ENCODE results near the gene ACSS3.
"Not testable (repeated sequence)": the region's sequence is repeated elsewhere in the genome, so short reads cannot be mapped to it uniquely, and the experiment has no call there.

Gene ACSS3

GRCh38 chr12:81094718-81095360 is 17.0 kb downstream of the ACSS3 start:
- DNase-seq, result no peak

GRCh38 chr12:81095501-81096232 is 17.8 kb downstream of the ACSS3 start:
- DNase-seq, result no peak

- DNase-seq, result no peak
These were observed 27.8 kb downstream of the ACSS3 start for GRCh38 chr12:81105687-81106086.

- no peak for DNase-seq
These were observed 36.3 kb downstream of the ACSS3 start for GRCh38 chr12:81114226-81114625.

- not testable (repeated sequence) for DNase-seq
These were observed 41.2 kb downstream of the ACSS3 start for GRCh38 chr12:81119069-81119468.

GRCh38 chr12:81120961-81121360 is 43.1 kb downstream of the ACSS3 start:
- no peak for DNase-seq

GRCh38 chr12:81123611-81124010 is 45.7 kb downstream of the ACSS3 start:
- no peak for DNase-seq

- DNase-seq, result no peak
These were observed 47.8 kb downstream of the ACSS3 start for GRCh38 chr12:81125691-81126090.

GRCh38 chr12:81128930-81129554 is 51.2 kb downstream of the ACSS3 start:
- no peak for DNase-seq

- DNase-seq, result no peak
These were observed 58.6 kb downstream of the ACSS3 start for GRCh38 chr12:81136519-81136918.

- DNase-seq, result no peak
These were observed 59.9 kb downstream of the ACSS3 start for GRCh38 chr12:81137801-81138200.

- no peak for DNase-seq
These were observed 63.3 kb downstream of the ACSS3 start for GRCh38 chr12:81141217-81141616.

GRCh38 chr12:81143057-81143456 is 65.2 kb downstream of the ACSS3 start:
- DNase-seq, result no peak

- DNase-seq, result no peak
These were observed 68.6 kb downstream of the ACSS3 start for GRCh38 chr12:81146228-81147225.

GRCh38 chr12:81147292-81147919 is 69.5 kb downstream of the ACSS3 start:
- DNase-seq, result no peak

- no peak for DNase-seq
These were observed 72.5 kb downstream of the ACSS3 start for GRCh38 chr12:81150382-81150781.

GRCh38 chr12:81159856-81160255 is 82.0 kb downstream of the ACSS3 start:
- no peak for DNase-seq

- DNase-seq, result no peak
These were observed 83.8 kb downstream of the ACSS3 start for GRCh38 chr12:81161680-81162079.

- DNase-seq, result no peak
These were observed 84.7 kb downstream of the ACSS3 start for GRCh38 chr12:81162391-81163136.

GRCh38 chr12:81164827-81165226 is 86.9 kb downstream of the ACSS3 start:
- no peak for DNase-seq

- DNase-seq, result no peak
These were observed 88.9 kb downstream of the ACSS3 start for GRCh38 chr12:81166790-81167189.

GRCh38 chr12:81167694-81168093 is 89.8 kb downstream of the ACSS3 start:
- DNase-seq, result peak; percentile 62

All from NCI-H226 (cell line).